ENCODE results near the gene RHOT2. TPM values are rescaled to one million over a fixed set of nuclear protein-coding genes. Genes with fewer than 3 reads are reported as not detected.

The RHOT2 gene
- polyA plus RNA-seq, 1 donor, result 58.3 TPM

- no peak for DNase-seq (ENCODE audit: low read depth)
Observed at GRCh38 chr16:647173-647902, 20.6 kb upstream of the RHOT2 start.

GRCh38 chr16:648071-648780, 19.7 kb upstream of the RHOT2 start:
- DNase-seq (ENCODE audit: low read depth), result no peak

GRCh38 chr16:648781-649589, 18.9 kb upstream of the RHOT2 start, which contains the start of gene WDR90:
WDR90 (plus strand) TSS chr16:649365; CDS start chr16:649417, 52 bp downstream.
- DNase-seq (ENCODE audit: low read depth), result peak; percentile 78

GRCh38 chr16:649631-650030, 18.3 kb upstream of the RHOT2 start:
- DNase-seq (ENCODE audit: low read depth), result no peak

- no peak for DNase-seq (ENCODE audit: low read depth)
Observed at GRCh38 chr16:651844-652243, 16.1 kb upstream of the RHOT2 start.

- DNase-seq (ENCODE audit: low read depth), result no peak
Observed at GRCh38 chr16:652454-653305, 15.3 kb upstream of the RHOT2 start.

- DNase-seq (ENCODE audit: low read depth), result no peak
Observed at GRCh38 chr16:654034-654433, 13.9 kb upstream of the RHOT2 start.

GRCh38 chr16:657487-657886, 10.4 kb upstream of the RHOT2 start:
- no peak for DNase-seq (ENCODE audit: low read depth)

- DNase-seq (ENCODE audit: low read depth), result no peak
Observed at GRCh38 chr16:658679-659571, 9.0 kb upstream of the RHOT2 start.

GRCh38 chr16:659618-660017, 8.3 kb upstream of the RHOT2 start:
- DNase-seq (ENCODE audit: low read depth), result no peak

GRCh38 chr16:660132-660458, 7.8 kb upstream of the RHOT2 start:
- no peak for DNase-seq (ENCODE audit: low read depth)

GRCh38 chr16:660459-661183, 7.3 kb upstream of the RHOT2 start:
- DNase-seq (ENCODE audit: low read depth), result peak; percentile 36

GRCh38 chr16:661184-661821, 6.6 kb upstream of the RHOT2 start:
- DNase-seq (ENCODE audit: low read depth), result no peak

- no peak for DNase-seq (ENCODE audit: low read depth)
Observed at GRCh38 chr16:662095-662494, 5.8 kb upstream of the RHOT2 start.

- no peak for DNase-seq (ENCODE audit: low read depth)
Observed at GRCh38 chr16:662597-662996, 5.3 kb upstream of the RHOT2 start.

GRCh38 chr16:666572-666971, 1.4 kb upstream of the RHOT2 start:
- no peak for DNase-seq (ENCODE audit: low read depth)

GRCh38 chr16:667113-667779, 686 bp upstream of the RHOT2 start:
- DNase-seq (ENCODE audit: low read depth), result no peak

- no peak for DNase-seq (ENCODE audit: low read depth)
Observed at GRCh38 chr16:668519-669171, 713 bp downstream of the RHOT2 start.
